SIG-M5 treated with dmso at 0.1 percent for 504 hours (cell line): ENCODE measurements around the gene CACNA1B.

Experiments
- DNase-seq: peaks from one replicate; lab custom pipeline; 2025; ENCODE audit not compliant: unreplicated experiment; lab: John Stamatoyannopoulos, UW

CACNA1B gene

DNA sequence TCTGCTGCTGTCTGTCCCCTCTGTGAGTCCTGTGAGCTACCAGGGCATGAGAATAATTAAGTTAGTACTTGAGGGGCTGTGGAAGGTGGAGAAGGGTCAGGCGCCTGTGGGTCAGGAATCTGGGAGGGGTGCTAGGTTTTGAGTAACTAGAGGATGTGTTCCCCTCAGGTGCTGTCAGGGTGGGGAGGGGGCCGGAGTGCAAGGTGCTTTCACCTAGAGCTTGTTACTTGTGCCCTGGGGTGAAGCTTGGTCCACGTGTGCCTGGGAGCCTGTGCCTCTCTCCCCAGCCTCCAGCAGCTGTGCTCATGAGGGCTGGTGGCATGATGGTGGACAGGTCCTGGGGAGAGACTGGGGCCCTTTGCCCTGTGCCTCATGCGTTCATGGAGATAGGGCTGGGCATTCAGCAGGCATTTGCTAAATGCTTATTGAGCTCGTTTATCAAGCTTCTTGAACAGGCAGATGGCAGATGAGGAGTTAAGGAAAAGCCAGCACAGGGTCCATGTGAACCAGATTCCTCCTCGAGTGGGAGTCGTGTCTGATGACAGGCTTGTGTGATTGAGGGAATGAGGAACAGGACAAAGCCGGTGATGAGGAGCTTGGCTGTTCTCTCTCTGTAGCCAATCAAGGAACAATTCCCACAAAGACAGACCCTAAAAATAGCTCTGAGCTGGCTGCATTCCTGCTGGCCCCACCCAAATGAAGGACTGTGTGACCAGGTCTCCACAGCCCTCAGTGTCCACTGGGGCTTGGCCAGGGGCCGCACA is 40.9 kb downstream of the CACNA1B start:
- no peak for DNase-seq

DNA sequence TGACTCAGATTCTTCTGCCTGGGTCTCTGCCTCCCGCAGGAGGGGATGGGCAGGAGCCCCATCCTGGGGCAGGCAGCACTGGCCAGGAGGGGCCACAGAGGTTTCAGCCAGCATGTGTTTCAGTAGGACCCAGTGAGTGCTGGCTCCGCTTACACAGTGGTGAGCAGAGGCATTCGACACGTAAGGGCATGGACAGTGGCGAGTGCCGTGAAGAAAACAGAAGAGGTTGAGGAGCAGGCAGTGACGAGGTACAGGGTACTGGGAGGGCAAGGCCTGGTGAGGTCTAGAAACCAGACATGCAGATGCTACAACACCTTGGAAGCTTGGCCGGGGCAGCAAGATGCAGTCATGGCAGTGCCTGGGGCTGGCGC is 41.5 kb downstream of the CACNA1B start:
- no peak for DNase-seq

GRCh38 chr9:137919649-137920141 is 42.1 kb downstream of the CACNA1B start:
- no peak for DNase-seq

DNA sequence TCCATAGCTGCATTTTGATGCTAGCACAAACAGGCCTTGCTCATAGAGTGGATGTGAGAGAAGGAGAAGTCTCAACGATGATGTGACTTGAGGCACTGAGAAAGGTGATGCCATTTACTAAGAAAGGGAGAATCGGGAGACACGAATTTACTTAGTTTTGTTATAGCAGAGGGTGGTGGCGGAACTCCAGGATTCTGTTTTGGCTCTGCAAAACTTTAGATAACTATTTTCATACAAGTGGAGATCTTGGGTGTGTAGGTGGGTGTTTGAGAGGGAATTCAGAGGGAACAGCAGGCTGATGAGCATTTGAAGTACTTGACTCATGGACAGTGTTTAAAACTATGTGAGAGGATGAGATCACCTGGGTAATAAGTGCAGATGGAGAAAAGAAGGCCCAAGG is 43.2 kb downstream of the CACNA1B start:
- no peak for DNase-seq

DNA sequence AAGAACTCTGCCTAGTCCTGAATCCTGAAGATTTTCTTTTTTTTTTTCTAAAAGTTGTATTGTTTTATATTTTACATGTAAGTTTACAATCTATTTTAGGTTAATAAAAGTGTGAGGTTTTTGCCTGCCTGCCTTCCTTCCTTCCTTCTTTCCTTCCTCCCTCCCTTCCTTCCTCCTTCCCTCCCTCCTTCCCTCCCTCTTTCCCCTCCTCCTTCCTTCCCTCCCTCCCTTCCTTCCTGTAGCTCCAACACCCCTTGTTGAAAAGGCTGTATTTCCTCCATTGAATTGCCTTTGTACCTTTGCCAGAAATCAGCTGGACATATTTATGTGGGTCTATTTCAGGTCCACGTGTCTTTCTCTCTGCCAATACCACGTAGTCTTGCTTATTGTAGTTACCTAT is 46.6 kb downstream of the CACNA1B start:
- no peak for DNase-seq

GRCh38 chr9:137924761-137925369 is 47.3 kb downstream of the CACNA1B start:
- no peak for DNase-seq

DNA sequence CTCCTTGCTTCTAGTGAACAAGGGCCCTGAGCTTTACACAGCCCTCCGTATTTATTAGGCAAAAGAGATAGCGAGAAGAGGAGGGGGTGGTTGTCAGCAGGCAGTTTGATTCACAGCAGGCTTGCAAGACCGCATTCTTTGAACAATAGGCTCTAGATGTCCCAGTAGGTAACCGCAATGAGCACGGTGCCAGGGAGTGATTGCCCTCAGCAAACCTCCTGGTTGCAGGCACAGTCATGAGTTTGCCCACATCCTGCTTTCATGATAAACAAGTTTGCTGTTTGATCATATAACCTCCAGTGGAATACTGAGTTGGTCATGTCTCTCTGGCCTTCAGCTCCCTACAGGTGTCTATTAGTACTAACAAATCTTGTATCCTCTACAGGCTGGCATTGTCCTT is 66.1 kb downstream of the CACNA1B start:
- DNase-seq: no peak

DNA sequence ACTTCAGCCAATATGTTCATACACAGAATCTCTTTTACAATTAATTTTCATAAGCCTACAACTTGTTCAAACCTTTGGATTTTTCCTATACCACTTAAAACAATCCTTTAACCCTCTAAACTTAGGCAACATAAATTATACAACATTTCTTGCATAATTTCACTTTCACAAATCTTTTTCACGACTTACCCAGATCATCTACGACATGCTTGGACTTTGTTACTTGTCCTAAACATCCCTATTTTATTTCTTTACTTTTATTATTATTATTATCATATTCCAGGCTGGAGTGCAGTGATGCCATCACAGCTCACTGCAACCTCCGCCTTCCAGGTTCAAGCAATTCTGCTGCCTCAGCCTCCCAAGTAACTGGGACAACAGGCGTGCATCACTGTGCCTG is 68.0 kb downstream of the CACNA1B start:
- no peak for DNase-seq

DNA sequence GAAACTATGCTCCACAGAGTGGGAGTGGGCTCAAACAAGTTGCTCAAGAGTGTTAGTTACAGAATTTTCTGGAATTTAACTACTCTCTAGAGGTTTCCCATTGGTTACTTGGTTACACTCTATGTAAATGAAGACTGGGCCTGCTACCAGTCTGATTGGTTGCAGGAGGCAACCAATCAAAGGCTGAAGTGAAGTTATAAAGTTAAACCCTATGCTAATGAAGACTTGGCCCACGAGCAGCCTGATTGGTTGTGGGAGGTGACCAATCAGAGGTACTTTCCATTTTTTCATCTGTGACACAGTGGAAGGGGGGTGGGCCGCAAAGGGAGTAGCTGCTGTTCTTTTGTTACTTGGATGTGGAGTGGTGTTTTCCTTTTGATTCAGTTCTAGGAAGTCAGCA is 69.4 kb downstream of the CACNA1B start:
- no peak for DNase-seq

DNA sequence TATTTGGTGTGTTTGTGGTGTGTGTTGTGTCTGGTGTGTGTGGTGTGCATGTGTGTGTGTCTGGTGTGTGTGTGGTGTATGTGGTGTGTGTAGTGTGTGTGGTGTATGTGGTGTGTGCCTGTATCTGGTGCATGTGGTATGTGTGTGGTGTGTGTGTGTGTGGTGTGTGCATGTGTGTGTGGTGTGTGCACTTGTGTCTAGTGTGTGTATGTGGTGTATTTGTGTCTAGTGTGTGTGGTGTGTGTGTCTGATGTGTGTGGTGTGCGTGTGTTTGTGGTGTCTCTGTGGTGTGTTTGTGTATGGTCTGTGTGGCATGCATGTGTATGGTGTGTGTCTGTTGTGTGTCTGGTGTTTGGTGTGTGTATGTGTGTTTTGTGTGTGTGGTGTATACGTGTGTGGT is 71.1 kb downstream of the CACNA1B start:
- DNase-seq: no peak

- no peak for DNase-seq
These were observed 71.7 kb downstream of the CACNA1B start for GRCh38 chr9:137949260-137949659.

DNA sequence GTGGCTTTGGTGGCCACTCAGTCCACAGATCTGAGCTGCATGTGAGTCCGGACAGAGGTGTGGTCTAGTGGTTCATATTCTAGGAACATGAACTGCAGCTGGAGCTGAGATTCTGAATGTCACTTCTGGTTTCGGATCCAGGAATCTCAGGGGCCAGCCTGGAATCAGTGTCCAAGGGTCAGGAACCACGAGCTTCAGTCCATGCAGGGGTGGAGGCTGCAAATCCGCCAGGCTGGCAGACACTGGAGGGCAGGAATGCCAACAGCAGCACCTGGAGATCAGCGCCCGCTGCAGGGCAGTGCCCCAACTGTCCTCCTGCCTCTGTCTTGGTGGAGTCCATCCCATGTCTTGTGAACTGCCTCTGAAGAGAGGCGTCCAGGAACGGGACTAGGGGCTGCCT is 73.5 kb downstream of the CACNA1B start:
- DNase-seq: no peak

GRCh38 chr9:137951597-137952490 is 74.3 kb downstream of the CACNA1B start:
- no peak for DNase-seq

GRCh38 chr9:137952976-137953666 is 75.5 kb downstream of the CACNA1B start:
- DNase-seq: no peak

DNA sequence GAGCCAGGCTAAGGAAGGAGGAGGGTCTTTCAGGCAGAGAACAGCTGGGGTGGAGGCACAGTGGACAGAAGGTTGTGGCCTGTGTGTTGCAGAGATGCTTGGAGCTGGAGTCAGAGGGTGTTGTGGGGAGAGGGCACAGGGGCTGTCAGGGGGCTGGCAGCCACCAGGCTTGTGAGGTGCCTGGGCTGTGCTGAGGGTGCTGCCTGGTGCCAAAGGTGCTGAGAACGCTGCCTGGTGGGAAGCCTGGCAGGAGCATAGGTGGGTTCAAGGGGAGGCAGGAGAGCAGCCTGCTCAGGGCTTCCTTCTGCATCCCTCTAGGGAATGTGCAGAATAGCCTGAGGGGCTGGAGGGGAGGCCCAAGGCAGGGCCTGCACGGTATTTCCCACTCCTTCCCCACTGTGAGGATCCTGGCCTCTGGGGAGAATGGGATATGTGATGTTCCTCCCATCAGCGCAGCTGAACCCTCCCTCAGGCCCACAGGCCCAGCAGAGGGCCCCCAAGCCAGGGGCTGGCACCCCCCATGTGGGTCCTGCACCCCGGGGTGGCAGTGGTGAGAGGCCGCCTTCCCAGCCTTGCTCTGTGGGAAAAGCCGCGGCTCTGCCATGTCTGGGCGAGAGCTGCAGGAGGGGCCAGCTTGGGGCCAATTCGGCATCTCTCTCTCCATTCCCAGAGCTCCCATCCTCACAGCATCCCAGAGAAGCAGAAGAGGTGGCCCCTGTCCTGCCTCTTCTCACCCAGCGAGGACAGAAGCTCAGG is 76.3 kb downstream of the CACNA1B start:
- no peak for DNase-seq

GRCh38 chr9:137955224-137955570 is 77.6 kb downstream of the CACNA1B start:
- no peak for DNase-seq

DNA sequence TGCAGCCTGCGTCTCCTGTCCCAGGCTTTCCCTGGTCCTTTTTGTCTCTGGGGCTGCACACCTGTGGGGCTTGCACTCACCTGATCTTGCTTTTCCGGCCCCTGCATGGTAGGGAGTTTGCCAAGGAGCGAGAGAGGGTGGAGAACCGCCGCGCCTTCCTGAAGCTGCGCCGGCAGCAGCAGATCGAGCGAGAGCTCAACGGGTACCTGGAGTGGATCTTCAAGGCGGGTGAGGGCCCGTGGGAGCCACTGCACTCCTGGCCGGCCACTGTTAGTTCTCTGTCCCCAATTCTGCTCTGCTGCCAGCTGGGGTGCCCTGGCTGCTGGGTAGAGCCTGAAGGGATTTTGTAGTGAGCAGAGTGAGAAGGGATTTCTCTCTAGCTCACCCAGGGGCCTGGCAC is 78.0 kb downstream of the CACNA1B start:
- no peak for DNase-seq

GRCh38 chr9:137956039-137956438 is 78.5 kb downstream of the CACNA1B start:
- DNase-seq: no peak

- DNase-seq: no peak
These were observed 79.3 kb downstream of the CACNA1B start for GRCh38 chr9:137956688-137957385.
